Activated naive CD4-positive, alpha-beta T cell treated with Interleukin-2 at 50 U/mL for 16 hours (primary cell): ENCODE measurements around the gene TSACC.
"Not testable (repeated sequence)": the region's sequence is repeated elsewhere in the genome, so short reads cannot be mapped to it uniquely, and the experiment has no call there.

Source experiments
- DNase-seq: peaks from one replicate; pipeline ENCODE4 v3.0.0-alpha.2; 2020

The TSACC gene

DNA sequence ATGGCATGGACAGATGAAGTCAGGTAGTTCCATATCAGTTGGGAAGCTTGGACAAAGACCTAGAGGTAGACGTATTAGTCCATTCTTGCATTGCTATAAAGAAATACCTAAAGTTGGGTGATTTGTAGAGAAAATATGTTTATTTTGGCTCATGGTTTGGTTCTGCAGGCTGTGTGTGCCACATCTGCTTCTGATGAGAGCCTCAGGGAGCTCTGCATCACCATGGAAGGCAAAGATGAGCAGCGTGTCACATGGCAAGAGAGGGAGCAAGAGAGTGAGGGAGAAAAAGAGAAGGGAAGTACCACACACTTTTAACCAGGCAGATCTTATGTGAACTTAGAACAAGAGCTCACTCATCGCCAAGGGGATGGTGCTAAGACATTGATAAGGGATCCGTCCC, 9.0 kb downstream of the TSACC start:
- DNase-seq: no peak

- not testable (repeated sequence) for DNase-seq
Observed at GRCh38 chr1:156352481-156352880, 14.2 kb downstream of the TSACC start.

DNA sequence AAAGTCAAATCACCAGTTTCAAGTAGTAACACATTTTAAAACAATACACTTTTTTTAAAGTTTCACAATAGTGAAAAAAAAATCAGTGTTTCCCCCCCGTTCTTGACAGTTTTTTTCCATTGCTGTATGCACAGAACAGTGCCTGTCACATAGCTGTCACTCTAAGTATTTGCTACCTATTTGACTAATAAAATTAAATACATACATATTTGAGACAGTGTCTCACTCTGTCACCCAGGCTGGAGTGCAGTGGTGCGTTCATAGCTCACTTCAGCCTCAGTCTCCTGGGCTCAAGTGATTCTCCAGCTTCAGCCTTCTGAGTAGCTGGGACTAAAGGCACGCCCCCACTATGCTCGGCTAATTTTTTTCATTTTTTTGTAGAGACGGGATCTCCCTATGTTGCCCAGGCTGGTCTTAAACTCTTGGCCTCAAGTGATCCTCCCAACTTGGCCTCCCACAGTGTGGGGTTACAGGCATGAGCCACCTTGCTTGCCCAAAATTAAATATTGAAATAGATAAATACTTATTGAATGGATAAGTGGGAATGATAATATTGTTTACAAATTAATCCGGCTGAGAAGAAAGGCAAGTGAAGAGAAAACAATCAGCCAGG, 18.0 kb downstream of the TSACC start:
- no peak for DNase-seq

DNA sequence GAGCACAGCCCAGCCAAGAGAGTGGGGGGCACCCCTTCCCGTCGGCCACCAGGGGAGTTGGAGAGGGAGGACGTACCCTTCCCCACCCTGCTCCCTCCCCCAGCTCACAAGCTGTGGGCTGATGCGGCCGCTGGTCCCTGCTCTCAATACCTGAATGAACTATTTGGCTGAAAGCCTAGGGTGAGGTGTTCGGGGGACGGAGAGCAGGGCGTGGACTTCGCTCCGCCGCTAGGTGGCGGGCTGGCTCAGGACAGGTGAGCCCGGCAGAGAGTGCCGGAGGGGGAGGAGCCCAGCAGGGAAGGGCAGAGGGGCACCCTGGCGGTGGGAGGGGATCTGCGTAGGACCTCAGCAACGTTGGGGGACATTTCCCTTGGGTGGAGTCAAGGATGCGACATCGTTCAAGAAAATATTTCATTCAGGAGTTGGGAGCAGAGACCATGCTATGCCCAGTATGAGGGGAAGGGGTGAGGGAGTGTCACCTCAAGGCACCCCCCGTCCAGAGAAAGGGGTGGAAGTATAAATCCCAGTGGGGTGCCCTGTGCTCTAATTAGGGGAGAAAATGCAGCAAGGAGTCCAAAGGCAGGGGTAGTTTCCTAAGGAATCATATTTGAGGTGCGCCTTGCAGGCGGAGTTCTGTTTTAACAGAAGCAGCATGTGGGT, 18.7 kb downstream of the TSACC start:
- peak; percentile 53 for DNase-seq

- DNase-seq: no peak
Observed at GRCh38 chr1:156357977-156358376, 19.7 kb downstream of the TSACC start.

DNA sequence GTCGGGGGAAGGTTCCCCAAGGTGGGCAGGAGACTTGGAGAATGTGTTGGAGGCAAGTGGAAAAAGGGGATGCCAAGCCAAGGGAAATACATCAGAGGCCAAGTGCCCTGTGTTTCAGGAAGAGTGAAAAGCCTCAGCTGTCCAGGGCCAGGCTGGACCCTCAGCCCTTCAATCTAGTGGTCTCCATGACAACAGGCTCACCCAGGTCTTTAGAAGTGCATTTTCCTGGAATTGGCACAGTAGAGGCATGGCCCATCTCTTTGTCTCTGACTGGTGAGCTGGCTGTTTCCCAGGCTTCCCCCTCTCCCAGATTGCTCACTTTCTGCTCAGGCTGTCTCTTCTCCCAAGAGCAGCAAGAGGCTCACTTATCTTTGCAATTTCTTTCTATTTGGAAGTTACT, 20.3 kb downstream of the TSACC start:
- DNase-seq: no peak

DNA sequence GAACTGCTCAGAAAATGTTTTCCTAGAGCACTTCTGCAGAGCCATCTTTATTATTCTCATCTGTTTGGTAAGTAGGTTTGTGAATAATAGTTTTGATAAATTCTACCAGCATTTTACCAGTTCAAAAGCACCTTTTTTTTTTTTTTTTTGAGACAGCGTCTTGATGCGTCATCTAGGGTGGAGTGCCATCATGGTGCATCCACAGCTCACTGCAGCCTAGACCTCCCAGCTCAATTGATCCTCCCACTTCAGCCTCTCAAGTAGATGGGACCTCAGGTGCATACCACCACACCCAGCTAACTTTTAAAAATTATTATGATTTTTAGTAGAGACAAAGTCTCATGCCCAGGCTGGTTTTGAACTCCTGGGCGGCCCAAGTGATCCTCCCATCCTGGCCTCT, 20.9 kb downstream of the TSACC start:
- no peak for DNase-seq

DNA sequence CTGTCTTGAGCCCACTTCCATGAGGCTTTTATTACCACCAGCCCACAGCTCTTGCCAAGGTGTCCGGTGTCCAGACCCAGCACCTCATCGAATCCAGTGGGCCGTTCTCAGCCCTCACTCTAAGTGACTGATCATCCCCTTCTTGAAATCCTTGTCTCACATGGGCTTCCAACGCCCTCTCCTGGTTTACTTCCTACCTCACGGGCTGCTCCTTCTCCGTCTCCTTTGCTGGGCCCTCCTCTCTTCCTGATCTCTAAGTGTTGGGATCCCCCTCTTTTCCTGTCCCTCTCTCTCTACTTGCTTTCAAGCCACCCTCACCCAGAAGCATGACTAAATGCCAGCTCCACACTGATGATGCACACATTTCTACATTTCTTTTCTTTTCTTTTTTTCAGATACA, 21.6 kb downstream of the TSACC start:
- DNase-seq: no peak

GRCh38 chr1:156360534-156360933, 22.2 kb downstream of the TSACC start:
- DNase-seq: no peak

- DNase-seq: no peak
Observed at GRCh38 chr1:156365754-156366153, 27.4 kb downstream of the TSACC start.

DNA sequence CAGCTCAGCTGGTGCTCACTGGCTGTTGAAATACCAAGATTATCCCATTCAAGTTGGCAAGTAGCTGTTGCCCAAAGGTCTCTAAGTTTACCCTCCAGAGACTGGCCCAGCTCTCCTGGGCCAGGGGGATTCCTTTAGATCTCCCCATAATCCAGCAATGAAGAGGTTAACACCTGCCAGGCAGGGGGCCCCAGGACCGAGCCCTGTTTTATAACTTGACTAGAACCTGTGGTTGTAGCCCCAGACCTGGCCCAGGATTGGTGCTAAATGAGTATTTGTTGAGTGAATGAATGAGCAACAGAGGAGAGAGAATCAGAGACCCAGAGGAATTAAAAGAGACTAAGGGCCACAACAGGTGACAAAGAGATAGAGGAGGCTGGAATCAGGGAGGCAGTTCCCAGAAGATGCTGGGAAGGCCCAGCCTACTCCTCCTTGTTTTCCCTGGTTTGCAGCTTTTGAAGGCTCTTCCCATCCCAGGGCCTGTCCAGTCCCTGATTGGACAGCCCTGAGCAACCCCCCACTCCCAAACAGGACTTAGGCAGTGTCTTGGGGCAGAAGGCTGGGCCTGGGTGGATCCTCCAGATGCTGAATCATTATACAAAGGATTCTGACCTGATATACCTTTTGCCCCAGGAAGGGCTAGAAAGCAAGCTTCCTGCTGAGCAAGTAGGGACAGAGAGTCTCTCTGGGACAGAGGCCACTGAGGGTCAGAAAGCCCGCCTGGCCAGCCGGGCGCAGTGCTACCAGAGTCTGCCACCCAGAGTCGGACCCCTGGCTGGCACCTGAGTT, 28.2 kb downstream of the TSACC start:
- no peak for DNase-seq

DNA sequence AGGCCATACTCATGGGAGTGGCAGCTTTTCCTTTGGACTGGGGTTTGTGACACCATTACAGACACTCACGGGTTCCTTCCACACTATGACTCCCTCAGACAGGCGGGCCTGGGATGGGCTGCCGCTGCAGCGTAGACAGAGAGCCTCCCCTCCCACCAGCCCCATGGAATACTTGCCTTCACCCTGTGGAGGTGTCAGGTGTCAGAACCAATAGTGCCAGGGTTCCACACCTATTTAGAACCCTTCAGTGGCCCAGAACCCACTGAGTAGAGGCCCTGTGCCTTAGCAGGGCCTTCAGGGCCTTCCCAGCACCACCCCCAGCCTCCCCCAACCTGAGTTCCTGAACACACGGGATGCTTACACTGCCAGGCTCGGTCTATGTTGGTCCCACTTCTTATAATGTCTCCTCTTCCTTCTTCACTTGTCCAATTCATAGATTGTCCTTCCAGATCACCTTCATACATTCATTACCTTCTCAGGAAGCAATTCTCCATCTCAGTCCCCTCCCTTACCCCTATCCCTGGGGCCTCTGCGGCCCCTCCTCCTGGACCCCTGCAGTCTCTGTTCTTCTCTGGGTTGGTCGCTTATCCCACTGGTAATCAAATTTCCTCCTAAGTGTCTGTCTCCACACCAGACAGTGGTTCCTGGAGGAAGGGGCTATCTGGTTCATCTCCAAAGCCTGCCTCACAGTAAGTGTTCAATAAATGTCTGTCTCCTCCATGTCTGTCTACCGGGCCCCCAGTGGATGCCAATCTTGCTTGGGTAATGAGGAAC, 29.2 kb downstream of the TSACC start:
- no peak for DNase-seq

- no peak for DNase-seq
Observed at GRCh38 chr1:156368157-156368658, 29.9 kb downstream of the TSACC start.

GRCh38 chr1:156368889-156369684, 30.8 kb downstream of the TSACC start, which contains the start of gene RHBG:
RHBG (plus strand) TSS chr1:156369211; CDS start chr1:156369250, 39 bp downstream.
- DNase-seq: peak; percentile 12

- not testable (repeated sequence) for DNase-seq
Observed at GRCh38 chr1:156369685-156370286, 31.5 kb downstream of the TSACC start.

GRCh38 chr1:156371553-156372264, 33.4 kb downstream of the TSACC start:
- no peak for DNase-seq

GRCh38 chr1:156372265-156372586, 33.9 kb downstream of the TSACC start:
- DNase-seq: no peak

DNA sequence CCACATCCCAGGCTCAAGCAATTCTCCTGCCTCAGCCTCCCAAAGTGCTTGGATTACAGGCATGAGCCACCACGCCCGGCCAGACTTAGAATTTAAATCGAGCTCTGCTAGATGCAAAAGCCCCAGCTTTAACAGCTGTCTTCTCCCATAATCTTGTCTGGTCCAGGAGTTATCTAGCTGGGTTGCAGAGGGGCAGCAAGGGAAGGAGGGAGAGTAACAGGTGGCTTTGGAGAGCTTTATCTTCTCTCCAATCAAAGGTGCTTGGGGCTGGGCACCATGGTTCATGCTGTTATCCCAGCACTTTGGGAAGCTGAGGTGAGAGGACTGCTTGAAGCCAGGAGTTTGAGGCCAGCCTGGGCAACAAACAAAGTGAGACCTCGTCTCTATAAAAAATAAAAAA, 34.5 kb downstream of the TSACC start:
- no peak for DNase-seq

GRCh38 chr1:156373546-156373945, 35.2 kb downstream of the TSACC start:
- DNase-seq: no peak

DNA sequence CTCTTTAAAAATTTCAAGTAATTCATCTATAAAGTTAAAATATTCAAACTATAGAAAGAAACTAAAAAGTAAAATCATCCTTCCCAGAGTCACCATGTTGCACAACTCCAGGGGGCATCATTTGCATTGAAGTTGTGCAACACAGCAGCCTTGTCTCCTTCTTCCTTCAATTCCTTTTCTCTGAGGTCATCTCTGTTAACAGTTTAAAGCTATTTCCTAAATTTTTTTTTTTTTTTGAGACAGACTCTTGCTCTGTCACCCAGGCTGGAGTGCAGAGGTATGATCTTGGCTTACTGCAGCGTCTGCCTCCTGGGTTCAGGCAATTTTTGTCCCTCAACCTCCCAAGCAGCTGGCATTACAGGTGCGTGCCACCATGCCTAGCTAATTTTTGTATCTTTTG, 37.8 kb downstream of the TSACC start:
- no peak for DNase-seq
